Natural killer cell (primary cell): ENCODE measurements around the gene SMIM43. TPM values are rescaled to one million over a fixed set of nuclear protein-coding genes. Genes with fewer than 3 reads are reported as not detected.
A peak's percentile ranks its signal among the peaks of the same experiment; 100 is the strongest.

ENCODE experiments used
- ATAC-seq, 3 donors: fragments of 150-1000 bp in 2 of 3; fragments of 200-7000 bp in 1 of 3; cut with Tn5 transposase; 1 replicate in 1 of 3; 2 replicates in 2 of 3; pipeline ENCODE4 v1.10.0; 2021; ENCODE audit warnings: mild to moderate bottlenecking in 2 of 3, moderate library complexity in 2 of 3
- DNase-seq, 2 donors: peaks; one replicate each; pipeline versions ENCODE4 v3.0.0 to v3.0.0-alpha.2; 2013 to 2021; ENCODE audit warnings: mixed read lengths in 1 of 2
- H3K27ac ChIP-seq: one replicate; pipeline ENCODE4 v1.5.1; 2013; ENCODE audit warnings: mild to moderate bottlenecking, low read length
- H3K27me3 ChIP-seq: one replicate; pipeline ENCODE4 v1.6.1; 2013; ENCODE audit warnings: low read length; ENCODE audit not compliant: control insufficient read depth, insufficient read depth
- H3K36me3 ChIP-seq: one replicate; pipeline ENCODE4 v1.6.1; 2013; ENCODE audit warnings: low read length; ENCODE audit not compliant: control insufficient read depth, insufficient read depth
- H3K4me1 ChIP-seq: one replicate; pipeline ENCODE4 v1.6.1; 2013; ENCODE audit warnings: low read length; ENCODE audit not compliant: control insufficient read depth, insufficient read depth
- H3K4me3 ChIP-seq: one replicate; pipeline ENCODE4 v1.5.1; 2013; ENCODE audit warnings: low read length
- H3K9me3 ChIP-seq: one replicate; pipeline ENCODE4 v1.6.1; 2013; ENCODE audit warnings: low read length; ENCODE audit not compliant: control insufficient read depth, insufficient read depth
- H3K27ac Mint-ChIP-seq, 2 donors: one replicate each; pipeline ENCODE4 v1.8.0; 2022; ENCODE audit warnings: mild to moderate bottlenecking in 2 of 2, mixed read lengths in 2 of 2, moderate library complexity in 1 of 2
- H3K27me3 Mint-ChIP-seq, 2 donors: one replicate each; pipeline ENCODE4 v1.8.0; 2022; ENCODE audit warnings: low read depth in 2 of 2, mixed read lengths in 2 of 2
- H3K36me3 Mint-ChIP-seq: one replicate; pipeline ENCODE4 v1.8.0; 2022; ENCODE audit warnings: mixed read lengths
- H3K4me1 Mint-ChIP-seq, 2 donors: one replicate each; pipeline ENCODE4 v1.8.0; 2022; ENCODE audit warnings: mixed read lengths in 2 of 2
- H3K4me3 Mint-ChIP-seq: one replicate; pipeline ENCODE4 v1.8.0; 2022; ENCODE audit warnings: mild to moderate bottlenecking, moderate library complexity, mixed read lengths
- H3K9me3 Mint-ChIP-seq, 2 donors: one replicate each; pipeline ENCODE4 v1.8.0; 2022; ENCODE audit warnings: mixed read lengths in 2 of 2
- WGBS: methylation state at CpG from one replicate; pipeline ENCODE4 v1.1.7; 2013; ENCODE audit warnings: missing lambda C conversion rate; ENCODE audit not compliant: insufficient coverage; 5-methylcytosine and 5-hydroxymethylcytosine counted together
- intact Hi-C: fragments of 100-400 bp; cut with micrococcal nuclease; formaldehyde crosslinking; loops from one replicate; pipeline ENCODE4 v1.14.2; 2022
- total RNA-seq, 4 donors: library from RNA; stranded (reverse); fragments of 120-200 nt in 1 of 4; gene quantifications; one replicate each; pipeline versions ENCODE4 v1.2.3 to v1.2.4, GENCODE V29; 2013 to 2022
- TF ChIP-seq, protein P1 (sequence below): fragments of 200-600 bp; IDR thresholded peaks from one replicate; pipeline ENCODE4 v1.8.0; 2022; ENCODE audit warnings: antibody characterized with exemption

SMIM43 gene
- total RNA-seq, 3 donors from 2014 or later (not counting 1 experiment from before 2014, with no cell fraction given): not detected

DNA sequence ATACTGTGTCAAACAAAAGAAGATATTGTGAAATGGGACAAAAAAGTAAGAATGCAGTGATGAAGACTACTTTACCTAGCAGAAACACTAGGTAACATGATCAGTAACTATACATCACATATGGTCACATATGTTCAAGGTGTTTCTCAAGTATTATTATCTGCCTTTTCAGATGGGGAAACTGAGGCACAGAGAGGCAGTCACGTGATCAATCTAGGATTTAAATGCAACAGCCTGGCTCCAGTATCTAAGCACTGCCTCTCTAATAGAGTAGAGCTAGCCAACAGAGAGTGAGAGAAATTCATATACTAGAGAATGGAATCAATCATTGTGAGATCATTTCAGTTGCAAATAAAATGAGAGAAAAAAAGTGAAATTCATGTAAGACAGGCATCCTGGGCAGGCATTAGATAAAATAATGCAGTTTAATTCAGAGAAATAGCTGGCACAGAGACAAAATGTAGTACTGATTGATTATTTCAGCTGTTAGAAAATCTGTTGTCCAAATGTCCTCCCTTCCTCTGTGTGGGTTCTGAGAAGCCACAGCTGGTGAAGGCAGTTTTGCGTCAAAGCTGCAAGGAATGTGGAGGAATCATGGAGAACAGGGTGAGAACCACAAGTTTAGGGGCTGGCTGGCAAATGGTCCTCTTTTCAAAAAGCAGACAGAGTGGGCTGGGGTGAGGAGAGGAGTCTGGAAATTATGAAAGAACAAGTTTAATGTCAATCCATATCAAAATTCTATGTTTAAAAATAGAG is 26.0 kb downstream of the SMIM43 start:
- H3K36me3 ChIP-seq: no peaks in the 10 kb centered on the region
- no peaks in the 10 kb centered on the region for H3K9me3 ChIP-seq
- WGBS: 83% methylated on average over 2 of the region's 2 CpGs
- intact Hi-C loops: no loop called here
- no peak for DNase-seq
- no peaks in the 10 kb centered on the region for H3K4me1 ChIP-seq
- TF ChIP-seq, protein P1, sequence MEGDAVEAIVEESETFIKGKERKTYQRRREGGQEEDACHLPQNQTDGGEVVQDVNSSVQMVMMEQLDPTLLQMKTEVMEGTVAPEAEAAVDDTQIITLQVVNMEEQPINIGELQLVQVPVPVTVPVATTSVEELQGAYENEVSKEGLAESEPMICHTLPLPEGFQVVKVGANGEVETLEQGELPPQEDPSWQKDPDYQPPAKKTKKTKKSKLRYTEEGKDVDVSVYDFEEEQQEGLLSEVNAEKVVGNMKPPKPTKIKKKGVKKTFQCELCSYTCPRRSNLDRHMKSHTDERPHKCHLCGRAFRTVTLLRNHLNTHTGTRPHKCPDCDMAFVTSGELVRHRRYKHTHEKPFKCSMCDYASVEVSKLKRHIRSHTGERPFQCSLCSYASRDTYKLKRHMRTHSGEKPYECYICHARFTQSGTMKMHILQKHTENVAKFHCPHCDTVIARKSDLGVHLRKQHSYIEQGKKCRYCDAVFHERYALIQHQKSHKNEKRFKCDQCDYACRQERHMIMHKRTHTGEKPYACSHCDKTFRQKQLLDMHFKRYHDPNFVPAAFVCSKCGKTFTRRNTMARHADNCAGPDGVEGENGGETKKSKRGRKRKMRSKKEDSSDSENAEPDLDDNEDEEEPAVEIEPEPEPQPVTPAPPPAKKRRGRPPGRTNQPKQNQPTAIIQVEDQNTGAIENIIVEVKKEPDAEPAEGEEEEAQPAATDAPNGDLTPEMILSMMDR: no peak
- no peaks in the 10 kb centered on the region for H3K27me3 ChIP-seq
- Mint-ChIP-seq H3K9me3 (no peaks in the 10 kb centered on the region), H3K36me3 (no peaks in the 10 kb centered on the region), H3K27me3 (peaks cover 12 to 14% of the 10 kb centered on the region in 2 donors), H3K4me1 (no peaks in the 10 kb centered on the region), H3K4me3 (no peak overlapping the region), H3K27ac (no peak overlapping the region)
- ATAC-seq: no peak
- H3K27ac ChIP-seq: no peak overlapping the region
- no peak overlapping the region for H3K4me3 ChIP-seq

DNA sequence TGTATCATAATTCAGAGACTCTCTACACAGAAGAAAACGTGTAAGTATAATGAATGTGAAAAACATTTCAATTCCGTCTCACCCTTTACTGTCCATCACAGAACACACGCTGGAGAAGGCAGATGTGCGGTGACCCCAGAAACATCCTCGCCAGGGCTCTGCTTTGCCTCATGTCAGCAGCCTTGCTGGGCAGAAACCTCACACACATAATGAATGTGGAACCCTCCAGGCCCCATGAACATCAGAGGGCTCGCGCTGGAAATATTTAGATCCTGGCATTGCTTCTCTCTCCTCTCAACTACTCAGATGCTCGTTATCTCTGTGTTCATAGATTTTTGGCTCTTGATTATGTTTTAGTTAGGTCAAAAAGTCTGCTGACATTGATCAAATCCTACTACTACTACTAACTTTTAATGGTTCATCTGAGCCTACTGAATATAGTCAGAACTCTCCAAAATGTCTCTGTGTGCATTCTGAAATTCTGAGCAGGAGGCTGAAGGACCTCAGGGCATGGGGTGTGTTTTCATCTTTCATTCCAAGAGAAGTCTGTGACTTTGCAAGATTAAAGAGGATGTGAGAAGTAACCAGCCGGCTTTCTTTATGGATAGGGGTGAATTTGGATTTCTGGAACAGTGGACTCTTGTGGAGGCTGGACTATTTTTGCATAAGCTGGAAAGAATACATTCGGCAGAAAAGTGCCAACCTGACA is 27.0 kb downstream of the SMIM43 start:
- peaks cover 12 to 14% of the 10 kb centered on the region in 2 donors for H3K27me3 Mint-ChIP-seq
- no peak for DNase-seq
- Histone ChIP-seq H3K27me3 (no peaks in the 10 kb centered on the region), H3K9me3 (no peaks in the 10 kb centered on the region), H3K36me3 (no peaks in the 10 kb centered on the region), H3K27ac (no peak overlapping the region), H3K4me1 (no peaks in the 10 kb centered on the region), H3K4me3 (no peak overlapping the region)
- no peaks in the 10 kb centered on the region for H3K9me3 Mint-ChIP-seq
- intact Hi-C loops: no loop called here
- 87% methylated on average over 9 of the region's 10 CpGs for WGBS
- no peaks in the 10 kb centered on the region for H3K36me3 Mint-ChIP-seq
- no peak overlapping the region for H3K4me3 Mint-ChIP-seq
- no peak overlapping the region for H3K27ac Mint-ChIP-seq
- ATAC-seq: no peak
- TF ChIP-seq, protein P1: no peak
- no peaks in the 10 kb centered on the region for H3K4me1 Mint-ChIP-seq

DNA sequence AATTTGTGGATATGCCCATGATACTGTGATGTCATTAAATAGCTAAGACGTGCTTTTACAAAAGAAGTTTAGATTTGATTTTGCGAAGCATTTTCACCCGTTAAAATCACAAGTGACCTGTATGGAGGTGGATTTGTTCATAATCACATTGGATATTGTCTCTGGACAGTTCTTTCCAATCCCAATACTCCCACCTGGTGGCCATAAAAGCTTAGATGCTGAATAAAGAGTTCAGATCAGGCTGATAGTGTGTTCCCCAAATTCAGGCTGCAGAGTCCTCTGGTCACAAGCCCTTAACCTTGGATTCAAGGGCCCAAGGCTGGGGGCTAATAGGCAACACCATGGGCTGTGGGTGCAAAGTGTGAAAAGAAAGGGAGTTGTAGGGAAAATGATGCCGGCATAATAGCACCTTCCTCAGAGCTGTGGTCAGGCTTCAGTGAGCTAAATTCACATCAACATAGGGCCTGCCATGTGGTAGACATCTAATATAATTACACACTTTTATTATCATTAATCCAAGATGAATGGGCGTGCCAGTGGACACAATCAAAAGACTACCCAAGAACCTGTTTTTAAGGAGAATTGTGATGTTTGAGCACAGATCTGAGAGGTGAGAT is 28.1 kb downstream of the SMIM43 start:
- Mint-ChIP-seq H3K4me3 (no peak overlapping the region), H3K36me3 (no peaks in the 10 kb centered on the region), H3K27me3 (peaks cover 12 to 14% of the 10 kb centered on the region in 2 donors), H3K27ac (no peak overlapping the region), H3K9me3 (no peaks in the 10 kb centered on the region), H3K4me1 (no peaks in the 10 kb centered on the region)
- Histone ChIP-seq H3K4me1 (no peaks in the 10 kb centered on the region), H3K9me3 (no peaks in the 10 kb centered on the region), H3K36me3 (no peaks in the 10 kb centered on the region), H3K27me3 (no peaks in the 10 kb centered on the region), H3K4me3 (no peak overlapping the region), H3K27ac (no peak overlapping the region)
- WGBS: 93% methylated on average over 2 of the region's 5 CpGs
- DNase-seq: peak in 1 of 2 donors; percentile 46
- intact Hi-C loops: no loop called here
- ATAC-seq: peak in 1 of 3 donors; percentile 35
- TF ChIP-seq, protein P1: peak; percentile 33
